ENCODE measurements around the gene GNAO1.
A peak's percentile ranks its signal among the peaks of the same experiment; 100 is the strongest.

GNAO1 gene

DNA sequence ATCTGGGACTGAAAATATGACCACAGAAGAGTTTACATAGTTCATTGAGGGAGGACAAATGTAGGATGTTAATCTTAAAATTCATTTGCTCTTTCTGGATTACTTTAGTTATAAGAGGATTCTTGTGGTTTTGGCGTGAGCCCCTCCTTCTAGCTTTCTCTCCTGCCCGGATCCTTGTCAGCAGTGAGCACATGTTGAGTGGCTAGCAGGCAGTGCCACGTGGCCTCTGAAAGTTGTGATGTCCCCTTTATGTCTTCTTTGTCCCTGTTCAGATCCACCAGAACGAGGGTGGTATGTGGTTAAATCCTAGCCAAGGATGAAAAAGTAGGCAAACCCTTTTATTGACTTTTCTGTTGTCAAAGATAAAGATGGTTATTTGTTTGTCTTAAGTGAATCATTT is 83.8 kb downstream of the GNAO1 start:
- ATAC-seq, result no peak
- Mint-ChIP-seq H3K4me3 (no peak overlapping the region), H3K36me3 (peaks cover 4% of the 10 kb centered on the region), H3K9me3 (no peaks in the 10 kb centered on the region), H3K27ac (no peak overlapping the region), H3K4me1 (peaks cover 37% of the 10 kb centered on the region)
- no peak for DNase-seq (ENCODE audit: low spot score in 2 of 2)

DNA sequence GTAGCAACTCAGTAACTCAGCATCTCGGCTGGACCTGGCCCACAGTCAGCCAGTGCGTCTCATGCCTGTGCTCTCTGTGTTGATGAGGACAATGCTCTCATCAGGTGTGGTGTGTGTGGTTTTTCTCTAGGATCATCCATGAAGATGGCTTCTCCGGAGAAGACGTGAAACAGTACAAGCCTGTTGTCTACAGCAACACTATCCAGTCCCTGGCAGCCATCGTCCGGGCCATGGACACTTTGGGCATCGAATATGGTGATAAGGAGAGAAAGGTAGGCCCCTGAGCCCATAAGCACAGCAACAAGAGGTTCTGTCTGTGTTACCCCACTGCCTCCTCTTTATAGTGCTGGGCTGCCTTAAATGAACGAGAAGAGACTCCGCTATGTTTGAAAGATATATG is 84.5 kb downstream of the GNAO1 start:
- Mint-ChIP-seq H3K4me1 (peaks cover 43% of the 10 kb centered on the region), H3K4me3 (no peak overlapping the region), H3K9me3 (no peaks in the 10 kb centered on the region), H3K27ac (no peak overlapping the region), H3K36me3 (peaks cover 4% of the 10 kb centered on the region)
- DNase-seq (ENCODE audit: low spot score in 2 of 2), result no peak
- no peak for ATAC-seq

DNA sequence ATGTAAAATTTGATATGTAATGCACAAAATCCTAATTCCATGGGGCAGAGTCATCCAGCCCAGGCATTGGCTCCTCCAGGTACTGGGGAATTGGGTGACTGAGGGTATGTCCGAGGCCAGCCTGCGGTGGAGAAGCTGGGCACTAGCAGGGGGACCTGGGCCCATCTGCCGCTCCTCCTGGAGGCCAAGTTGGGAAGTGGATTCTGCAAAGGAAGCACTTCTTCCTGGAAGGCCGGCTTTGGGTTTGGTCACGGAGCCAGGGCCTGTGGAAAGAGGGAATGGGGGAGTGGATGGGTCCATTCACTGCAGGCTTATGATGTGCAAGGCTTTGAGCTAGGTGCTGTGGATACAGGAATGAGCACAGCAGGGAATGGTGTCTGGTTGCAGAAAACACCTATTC is 85.8 kb downstream of the GNAO1 start:
- H3K9me3 Mint-ChIP-seq, result no peaks in the 10 kb centered on the region
- no peak overlapping the region for H3K4me3 Mint-ChIP-seq
- H3K4me1 Mint-ChIP-seq, result peaks cover 50% of the 10 kb centered on the region
- peaks cover 4% of the 10 kb centered on the region for H3K36me3 Mint-ChIP-seq
- ATAC-seq (no peak), DNase-seq (ENCODE audit: low spot score in 2 of 2) (no peak)
- no peak overlapping the region for H3K27ac Mint-ChIP-seq

DNA sequence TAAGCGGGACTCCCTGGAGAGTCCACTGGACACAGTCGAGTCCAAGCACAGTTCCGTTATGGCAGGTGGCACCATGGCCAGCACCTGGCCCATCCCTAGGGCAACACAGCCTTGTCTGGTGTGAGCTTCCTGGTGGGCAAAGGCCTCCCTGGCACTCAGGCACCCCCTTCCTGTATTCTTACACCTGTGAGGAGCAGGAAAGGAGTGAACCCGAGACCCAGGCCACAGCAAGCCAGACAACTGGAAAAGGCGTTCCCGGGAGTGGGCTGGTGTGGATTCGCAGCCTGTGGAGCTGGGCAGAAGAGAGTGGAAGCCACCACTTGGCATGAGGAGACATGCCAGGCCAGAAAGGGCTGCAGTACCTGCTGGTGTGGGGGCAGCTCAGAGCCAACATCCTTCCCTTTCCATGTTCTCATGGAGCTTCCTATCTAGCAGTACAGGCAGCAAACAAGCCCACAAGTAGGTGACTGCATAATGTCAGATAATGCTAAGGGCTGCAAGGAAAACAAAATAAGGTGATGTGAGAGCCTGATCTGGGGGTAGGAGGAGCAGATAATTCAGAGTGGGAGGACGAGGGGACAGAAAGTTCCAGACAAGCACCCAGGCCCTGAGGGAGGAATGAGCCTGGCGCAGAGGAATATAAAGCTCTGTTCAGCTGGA is 87.0 kb downstream of the GNAO1 start:
- Mint-ChIP-seq H3K9me3 (no peaks in the 10 kb centered on the region), H3K36me3 (peaks cover 4% of the 10 kb centered on the region), H3K4me1 (peaks cover 50% of the 10 kb centered on the region), H3K4me3 (peak overlapping the region; percentile 52), H3K27ac (peak overlapping the region; percentile 88)
- DNase-seq (ENCODE audit: low spot score in 2 of 2) (no peak), ATAC-seq (no peak)

- peaks cover 4% of the 10 kb centered on the region for H3K36me3 Mint-ChIP-seq
Measured at GRCh38 chr16:56279132-56279531, 87.8 kb downstream of the GNAO1 start.

DNA sequence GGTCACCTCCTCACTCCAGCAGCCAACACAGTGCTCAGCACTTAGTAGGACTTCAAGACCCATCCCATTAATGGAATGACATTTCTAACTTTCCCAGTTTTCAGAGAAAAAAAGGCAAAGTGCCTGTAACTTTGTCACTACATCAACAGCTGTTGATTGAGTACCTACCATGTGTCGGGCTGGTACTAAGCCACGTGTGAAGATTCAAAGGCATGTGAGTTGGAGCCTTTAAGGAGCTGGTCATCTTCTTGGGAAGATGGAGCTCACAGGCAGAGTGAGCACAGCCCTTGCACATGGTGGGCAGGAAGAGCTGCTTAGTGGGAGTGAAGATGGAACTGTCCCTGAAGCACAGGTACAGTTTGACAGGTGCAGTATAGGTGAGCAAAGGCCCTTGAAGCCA is 88.6 kb downstream of the GNAO1 start:
- H3K4me1 Mint-ChIP-seq, result peaks cover 45% of the 10 kb centered on the region
- peak overlapping the region; percentile 88 for H3K27ac Mint-ChIP-seq
- peak overlapping the region; percentile 52 for H3K4me3 Mint-ChIP-seq
- DNase-seq (ENCODE audit: low spot score in 2 of 2) (no peak), ATAC-seq (no peak)
- H3K9me3 Mint-ChIP-seq, result no peaks in the 10 kb centered on the region
- H3K36me3 Mint-ChIP-seq, result peaks cover 4% of the 10 kb centered on the region

More at GRCh38 chr16:56279132-56279531, 87.8 kb downstream of the GNAO1 start:
- Mint-ChIP-seq H3K27ac (peak overlapping the region; percentile 88), H3K4me1 (peaks cover 46% of the 10 kb centered on the region), H3K9me3 (no peaks in the 10 kb centered on the region), H3K4me3 (peak overlapping the region; percentile 52)
- DNase-seq (ENCODE audit: low spot score in 2 of 2), result peak; percentile 18 to 65
- peak; percentile 97 for ATAC-seq

DNA sequence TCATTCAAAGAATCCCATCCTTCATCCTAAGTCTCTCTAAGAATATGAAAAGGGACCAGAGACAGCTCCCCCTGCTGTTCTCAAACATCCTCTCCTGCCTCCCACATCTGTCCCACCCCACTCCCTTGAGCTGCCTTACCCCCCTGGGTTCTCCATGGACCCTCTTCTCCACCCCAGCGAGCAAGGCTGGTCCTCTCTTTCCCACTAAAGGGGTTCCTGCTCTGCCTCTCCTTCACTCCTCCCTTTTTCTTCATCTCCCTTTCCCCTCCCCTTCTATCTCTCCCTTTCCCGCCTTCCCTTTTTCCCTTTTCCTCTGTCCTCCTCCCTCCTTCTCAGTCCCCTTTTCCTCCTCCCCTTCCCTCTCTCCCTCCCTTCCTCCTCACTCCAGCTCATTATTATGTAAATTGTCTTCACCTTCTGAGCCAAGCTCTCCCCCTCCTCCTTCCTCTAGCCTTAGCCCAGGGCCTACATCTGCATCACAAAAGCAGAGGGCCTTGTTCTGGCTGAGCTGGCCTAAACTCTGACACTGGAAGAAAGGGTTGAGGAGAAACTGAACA is 90.0 kb downstream of the GNAO1 start:
- Mint-ChIP-seq H3K4me1 (peaks cover 41% of the 10 kb centered on the region), H3K4me3 (no peak overlapping the region), H3K36me3 (peaks cover 4% of the 10 kb centered on the region), H3K27ac (peak overlapping the region; percentile 35), H3K9me3 (no peaks in the 10 kb centered on the region)
- ATAC-seq, result no peak
- DNase-seq (ENCODE audit: low spot score in 2 of 2), result no peak

DNA sequence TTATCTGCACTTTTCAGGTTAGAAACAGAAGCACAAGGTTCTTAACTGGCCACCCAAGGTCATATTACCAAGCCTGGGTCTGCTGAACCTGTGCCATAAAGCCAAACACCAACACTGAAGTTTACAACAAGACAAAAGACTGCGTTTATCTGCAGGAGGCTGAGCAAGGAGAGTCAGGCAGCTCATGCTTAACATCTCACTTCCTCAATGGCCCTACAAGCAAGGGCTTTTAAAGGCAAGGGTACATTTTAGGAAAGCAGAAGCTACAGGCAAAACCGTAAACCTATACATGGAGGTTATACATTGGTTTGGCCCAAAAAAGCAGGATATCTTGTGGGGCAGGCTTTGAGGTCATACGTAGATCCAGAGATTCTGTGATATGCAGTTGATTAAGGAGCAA is 91.2 kb downstream of the GNAO1 start:
- Mint-ChIP-seq H3K4me3 (no peak overlapping the region), H3K27ac (no peak overlapping the region), H3K9me3 (no peaks in the 10 kb centered on the region), H3K36me3 (peaks cover 4% of the 10 kb centered on the region), H3K4me1 (peaks cover 39% of the 10 kb centered on the region)
- no peak for DNase-seq (ENCODE audit: low spot score in 2 of 2)
- no peak for ATAC-seq

GRCh38 chr16:56284521-56284920 is 93.2 kb downstream of the GNAO1 start:
- ATAC-seq, result no peak
- Mint-ChIP-seq H3K4me3 (no peak overlapping the region), H3K4me1 (peaks cover 19% of the 10 kb centered on the region), H3K9me3 (no peaks in the 10 kb centered on the region), H3K36me3 (no peaks in the 10 kb centered on the region), H3K27ac (no peak overlapping the region)
- no peak for DNase-seq (ENCODE audit: low spot score in 2 of 2)

GRCh38 chr16:56286809-56287208 is 95.5 kb downstream of the GNAO1 start:
- no peak overlapping the region for H3K4me3 Mint-ChIP-seq

GRCh38 chr16:56288019-56288418 is 96.7 kb downstream of the GNAO1 start:
- no peak overlapping the region for H3K4me3 Mint-ChIP-seq
- no peaks in the 10 kb centered on the region for H3K36me3 Mint-ChIP-seq
- ATAC-seq (no peak), DNase-seq (ENCODE audit: low spot score in 2 of 2) (no peak)
- no peaks in the 10 kb centered on the region for H3K9me3 Mint-ChIP-seq
- H3K4me1 Mint-ChIP-seq, result no peaks in the 10 kb centered on the region
- no peak overlapping the region for H3K27ac Mint-ChIP-seq

More at GRCh38 chr16:56286809-56287208, 95.5 kb downstream of the GNAO1 start:
- Mint-ChIP-seq H3K4me1 (no peaks in the 10 kb centered on the region), H3K36me3 (no peaks in the 10 kb centered on the region), H3K9me3 (no peaks in the 10 kb centered on the region), H3K27ac (no peak overlapping the region)
- no peak for ATAC-seq
- no peak for DNase-seq (ENCODE audit: low spot score in 2 of 2)

DNA sequence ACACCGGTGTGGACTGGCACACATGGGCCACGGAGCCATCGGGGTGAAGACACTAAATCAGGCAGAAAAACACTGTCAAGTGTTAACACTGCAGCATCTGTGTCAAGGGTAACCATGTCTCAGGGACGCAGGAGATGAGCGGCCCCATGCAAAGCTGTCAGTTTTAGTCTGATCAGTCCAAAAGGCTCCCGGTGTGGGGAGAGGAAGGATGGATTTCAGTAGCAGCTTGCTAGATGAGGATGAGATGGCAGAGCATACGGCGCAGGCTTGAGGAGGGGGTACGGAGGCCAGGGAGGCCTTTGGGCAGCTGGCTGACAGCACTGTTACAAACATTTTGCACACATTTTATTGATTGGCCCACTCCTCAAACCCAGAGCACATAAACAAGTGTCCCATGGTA is 98.1 kb downstream of the GNAO1 start:
- DNase-seq (ENCODE audit: low spot score in 2 of 2) (no peak), ATAC-seq (no peak)
- Mint-ChIP-seq H3K27ac (no peak overlapping the region), H3K4me3 (no peak overlapping the region), H3K4me1 (peaks cover 2% of the 10 kb centered on the region), H3K36me3 (no peaks in the 10 kb centered on the region), H3K9me3 (no peaks in the 10 kb centered on the region)

- no peaks in the 10 kb centered on the region for H3K36me3 Mint-ChIP-seq
- no peak overlapping the region for H3K4me3 Mint-ChIP-seq
- H3K9me3 Mint-ChIP-seq, result no peaks in the 10 kb centered on the region
- no peak overlapping the region for H3K27ac Mint-ChIP-seq
- peaks cover 6% of the 10 kb centered on the region for H3K4me1 Mint-ChIP-seq
- ATAC-seq (no peak), DNase-seq (ENCODE audit: low spot score in 2 of 2) (no peak)
Measured at GRCh38 chr16:56289862-56290261, 98.6 kb downstream of the GNAO1 start.

DNA sequence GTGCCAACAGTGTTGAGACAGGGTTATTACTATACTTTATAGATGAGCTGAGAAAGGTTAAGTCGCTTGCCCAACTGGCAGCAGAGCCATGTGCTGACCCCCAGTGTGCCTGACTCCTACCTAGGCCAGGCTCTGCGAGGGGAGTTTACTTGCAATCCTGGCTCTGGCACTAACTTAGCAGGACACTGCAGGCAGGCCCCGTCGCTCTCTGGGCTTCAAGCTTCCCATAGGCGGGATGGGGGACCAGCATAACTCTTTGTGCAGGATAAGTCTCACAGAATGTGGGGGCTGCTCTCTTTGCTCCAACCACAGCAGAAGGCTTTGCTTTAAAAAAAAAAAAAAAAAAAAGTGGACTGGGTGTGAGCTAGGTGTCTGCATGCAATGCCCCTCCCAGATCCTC is 102.7 kb downstream of the GNAO1 start:
- Mint-ChIP-seq H3K9me3 (no peaks in the 10 kb centered on the region), H3K36me3 (no peaks in the 10 kb centered on the region), H3K4me1 (peaks cover 7% of the 10 kb centered on the region), H3K27ac (no peak overlapping the region), H3K4me3 (no peak overlapping the region)
- ATAC-seq (no peak), DNase-seq (ENCODE audit: low spot score in 2 of 2) (no peak)

GRCh38 chr16:56294579-56294978 is 103.3 kb downstream of the GNAO1 start:
- DNase-seq (ENCODE audit: low spot score in 2 of 2), result no peak
- no peak for ATAC-seq
- Mint-ChIP-seq H3K27ac (no peak overlapping the region), H3K36me3 (no peaks in the 10 kb centered on the region), H3K4me3 (no peak overlapping the region), H3K9me3 (no peaks in the 10 kb centered on the region), H3K4me1 (peaks cover 11% of the 10 kb centered on the region)

DNA sequence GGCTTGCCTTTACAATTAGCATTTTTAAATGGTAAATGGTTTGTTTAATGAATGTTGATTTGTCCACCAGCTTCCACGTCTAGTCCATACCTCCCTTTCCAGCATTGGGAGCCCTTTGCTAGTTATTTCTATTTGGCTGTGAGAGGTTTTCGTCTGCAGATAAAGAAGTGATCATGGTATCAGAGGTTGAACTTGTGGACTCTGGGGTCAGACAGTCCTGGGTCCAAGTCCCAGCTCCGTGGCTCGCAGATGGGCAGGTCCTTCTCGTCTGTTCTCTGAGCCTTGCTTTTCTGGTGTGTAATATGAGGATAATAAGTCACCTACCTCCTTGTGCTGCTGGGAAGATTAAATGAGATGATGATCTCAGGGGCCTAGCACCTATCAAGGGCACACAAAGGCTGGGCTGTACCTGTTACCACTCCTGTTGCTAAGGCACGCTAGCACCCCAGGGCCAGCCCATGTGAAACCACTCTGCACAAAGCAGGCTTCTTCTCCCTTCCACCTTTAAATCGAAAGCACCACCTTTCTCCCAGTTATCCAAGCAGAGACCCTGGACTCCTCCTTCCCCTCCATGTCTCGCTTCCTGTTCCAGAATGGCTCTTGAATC is 103.9 kb downstream of the GNAO1 start:
- ATAC-seq (no peak), DNase-seq (ENCODE audit: low spot score in 2 of 2) (no peak)
- Mint-ChIP-seq H3K27ac (no peak overlapping the region), H3K4me3 (no peak overlapping the region), H3K9me3 (no peaks in the 10 kb centered on the region), H3K36me3 (no peaks in the 10 kb centered on the region), H3K4me1 (peaks cover 16% of the 10 kb centered on the region)
